H9 (cell line): ENCODE results near the gene RANGAP1. TPM values are rescaled to one million over a fixed set of nuclear protein-coding genes. Genes with fewer than 3 reads are reported as not detected.

Experiments used
- DNase-seq: peaks from one replicate; pipeline ENCODE4 v3.0.0-alpha.2; 2017
- H2AFZ ChIP-seq: one replicate; pipeline ENCODE4 v1.6.1; 2013; ENCODE audit warnings: mild to moderate bottlenecking, low read length, control low read depth, moderate library complexity
- H2AK5ac ChIP-seq: 2 replicates; pipeline ENCODE4 v1.6.1; 2013; ENCODE audit warnings: low read length, control low read depth, mixed read lengths; ENCODE audit not compliant: insufficient read length
- H2BK120ac ChIP-seq: one replicate; pipeline ENCODE4 v1.6.1; 2013; ENCODE audit warnings: low read depth, mild to moderate bottlenecking, low read length, control low read depth, inconsistent platforms; ENCODE audit not compliant: poor library complexity, severe bottlenecking
- H2BK12ac ChIP-seq: 2 replicates; pipeline ENCODE4 v1.6.1; 2013; ENCODE audit warnings: low read length, control low read depth, mixed read lengths, low read depth; ENCODE audit not compliant: insufficient read length
- H2BK15ac ChIP-seq: 2 replicates; pipeline ENCODE4 v1.6.1; 2013; ENCODE audit warnings: low read depth, low read length, control low read depth
- H2BK20ac ChIP-seq: one replicate; pipeline ENCODE4 v1.6.1; 2013; ENCODE audit warnings: low read depth, mild to moderate bottlenecking, low read length, control low read depth, inconsistent platforms; ENCODE audit not compliant: poor library complexity, severe bottlenecking
- H2BK5ac ChIP-seq: 2 replicates; pipeline ENCODE4 v1.6.1; 2013; ENCODE audit warnings: low read length, control low read depth, mixed read lengths; ENCODE audit not compliant: insufficient read length
- H3K14ac ChIP-seq: 2 replicates; pipeline ENCODE4 v1.6.1; 2013; ENCODE audit warnings: low read length, control low read depth; ENCODE audit not compliant: insufficient read depth
- H3K18ac ChIP-seq: 2 replicates; pipeline ENCODE4 v1.6.1; 2013; ENCODE audit warnings: low read depth, mild to moderate bottlenecking, mixed read lengths, low read length, control low read depth; ENCODE audit not compliant: insufficient read length
- H3K23ac ChIP-seq: 2 replicates; pipeline ENCODE4 v1.6.1; 2013; ENCODE audit warnings: low read length, control low read depth, mixed read lengths, low read depth; ENCODE audit not compliant: insufficient read length
- H3K23me2 ChIP-seq: 2 replicates; pipeline ENCODE4 v1.6.1; 2013; ENCODE audit warnings: low read depth, mild to moderate bottlenecking, mixed read lengths, low read length, control low read depth; ENCODE audit not compliant: insufficient read length, poor library complexity, severe bottlenecking
- H3K27ac ChIP-seq: 2 replicates; pipeline ENCODE4 v1.5.1; 2013; ENCODE audit warnings: low read length, control low read depth, mixed read lengths, low read depth; ENCODE audit not compliant: insufficient read length
- H3K27me3 ChIP-seq: 2 replicates; pipeline ENCODE4 v1.6.1; 2013; ENCODE audit warnings: low read length, control low read depth, inconsistent platforms; ENCODE audit not compliant: insufficient read depth
- H3K4ac ChIP-seq: 2 replicates; pipeline ENCODE4 v1.6.1; 2013; ENCODE audit warnings: low read depth, mild to moderate bottlenecking, control low read depth, inconsistent platforms, low read length, moderate library complexity
- H3K4me1 ChIP-seq: 2 replicates; pipeline ENCODE4 v1.6.1; 2013; ENCODE audit warnings: low read length, control low read depth, inconsistent platforms; ENCODE audit not compliant: insufficient read depth
- H3K4me2 ChIP-seq: 2 replicates; pipeline ENCODE4 v1.6.1; 2013; ENCODE audit warnings: low read length, control low read depth, mixed read lengths; ENCODE audit not compliant: insufficient read length, insufficient read depth
- H3K56ac ChIP-seq: 2 replicates; pipeline ENCODE4 v1.6.1; 2013; ENCODE audit warnings: low read depth, mild to moderate bottlenecking, mixed read lengths, low read length, control low read depth; ENCODE audit not compliant: insufficient read length
- H3K79me1 ChIP-seq: 2 replicates; pipeline ENCODE4 v1.6.1; 2013; ENCODE audit warnings: low read depth, mild to moderate bottlenecking, moderate library complexity, low read length, control low read depth, inconsistent platforms; ENCODE audit not compliant: insufficient read depth, poor library complexity, severe bottlenecking
- H3K79me2 ChIP-seq: 2 replicates; pipeline ENCODE4 v1.6.1; 2013; ENCODE audit warnings: low read length, control low read depth, inconsistent platforms; ENCODE audit not compliant: insufficient read depth
- H3K9ac ChIP-seq: 2 replicates; pipeline ENCODE4 v1.6.1; 2013; ENCODE audit warnings: low read length, control low read depth, mixed read lengths; ENCODE audit not compliant: insufficient read length; ENCODE audit errors: extremely low read depth
- H3K9me3 ChIP-seq: one replicate; pipeline ENCODE4 v1.6.1; 2013; ENCODE audit warnings: low read depth, low read length, inconsistent platforms; ENCODE audit not compliant: control insufficient read depth
- H3T11ph ChIP-seq: one replicate; pipeline ENCODE4 v1.6.1; 2013; ENCODE audit warnings: mild to moderate bottlenecking, low read length, control low read depth, inconsistent platforms
- H4K20me1 ChIP-seq: one replicate; pipeline ENCODE4 v1.6.1; 2013; ENCODE audit not compliant: control insufficient read depth, insufficient read length, insufficient read depth
- H4K5ac ChIP-seq: 2 replicates; pipeline ENCODE4 v1.6.1; 2013; ENCODE audit warnings: low read depth, mild to moderate bottlenecking, mixed read lengths, low read length, control low read depth; ENCODE audit not compliant: insufficient read length
- H4K8ac ChIP-seq: replicated peaks from 2 replicates; pipeline ENCODE4 v1.6.1; 2013; ENCODE audit warnings: low read length, control low read depth, mixed read lengths, low read depth; ENCODE audit not compliant: insufficient read length
- H4K91ac ChIP-seq: 2 replicates; pipeline ENCODE4 v1.6.1; 2013; ENCODE audit warnings: low read depth, mild to moderate bottlenecking, moderate library complexity, mixed read lengths, low read length, control low read depth; ENCODE audit not compliant: insufficient read length
- H3K27ac Mint-ChIP-seq, 3 experiments: 2 replicates in 2 of 3; 3 replicates in 1 of 3; pipeline ENCODE4 v1.8.0; 2020 to 2021; ENCODE audit warnings: mixed read lengths in 3 of 3, mild to moderate bottlenecking in 1 of 3, moderate library complexity in 1 of 3
- H3K27me3 Mint-ChIP-seq: 2 replicates; pipeline ENCODE4 v1.8.0; 2021; ENCODE audit warnings: low read depth, mild to moderate bottlenecking, moderate library complexity, mixed read lengths
- H3K36me3 Mint-ChIP-seq, 3 experiments: 2 replicates in 2 of 3; 3 replicates in 1 of 3; pipeline ENCODE4 v1.8.0; 2020 to 2021; ENCODE audit warnings: low read depth in 3 of 3, mixed read lengths in 3 of 3; ENCODE audit not compliant: insufficient read depth in 1 of 3
- H3K4me1 Mint-ChIP-seq, 2 experiments: 2 replicates each; pipeline ENCODE4 v1.8.0; 2020; ENCODE audit warnings: mixed read lengths in 2 of 2
- H3K4me3 Mint-ChIP-seq, 2 experiments: 2 replicates in 1 of 2; 3 replicates in 1 of 2; pipeline ENCODE4 v1.8.0; 2020 to 2021; ENCODE audit warnings: mild to moderate bottlenecking in 2 of 2, mixed read lengths in 2 of 2, moderate library complexity in 1 of 2
- H3K9me3 Mint-ChIP-seq, 2 experiments: 2 replicates in 1 of 2; 3 replicates in 1 of 2; pipeline ENCODE4 v1.8.0; 2020; ENCODE audit warnings: mild to moderate bottlenecking in 2 of 2, mixed read lengths in 2 of 2, moderate library complexity in 1 of 2
- CTCF ChIP-seq: fragments of 200-600 bp; sonication (generic); conservative IDR thresholded peaks from 3 replicates; pipeline ENCODE4 v1.8.0; 2021; ENCODE audit warnings: antibody characterized with exemption, mild to moderate bottlenecking
- WGBS: extraction: QIAGEN DNeasy Blood & Tissue Kit; methylation state at CpG from one replicate; pipeline ENCODE4 v1.1.7; 2013; ENCODE audit warnings: missing lambda C conversion rate, low lambda C conversion rate, mixed read lengths; ENCODE audit not compliant: insufficient read length; ENCODE audit errors: extremely low coverage; 5-methylcytosine and 5-hydroxymethylcytosine counted together
- total RNA-seq: library from RNA; stranded (reverse); gene quantifications from 2 replicates; pipeline ENCODE4 v1.2.1, GENCODE V29; 2021

RANGAP1 gene
- total RNA-seq, 1 experiment from 2014 or later: 130 TPM

GRCh38 chr22:41203118-41203517 is 82.9 kb downstream of the RANGAP1 start:
- Mint-ChIP-seq H3K27ac (no peak overlapping the region), H3K4me3 (no peak overlapping the region), H3K9me3 (no peaks in the 10 kb centered on the region; a peak in 2 of 5 replicates), H3K27me3 (peaks cover 39% of the 10 kb centered on the region), H3K36me3 (0 out of 7 replicates have a peak, but pooled peaks cover 0 to 2% (median 0%) of the 10 kb centered on the region in 3 experiments), H3K4me1 (peaks cover 5 to 19% of the 10 kb centered on the region in 2 experiments)
- no peak overlapping the region for H3T11ph ChIP-seq
- H3K4ac ChIP-seq: no peak overlapping the region
- H2BK5ac ChIP-seq: no peak overlapping the region
- no peak overlapping the region for H3K4me2 ChIP-seq
- H3K4me1 ChIP-seq: no peaks in the 10 kb centered on the region
- H4K5ac ChIP-seq: no peak overlapping the region
- H3K23me2 ChIP-seq: peaks cover 11% of the 10 kb centered on the region
- no peaks in the 10 kb centered on the region for H3K9me3 ChIP-seq
- H3K79me1 ChIP-seq: no peaks in the 10 kb centered on the region
- no peak overlapping the region for H2BK120ac ChIP-seq
- H3K9ac ChIP-seq: no peak overlapping the region
- no peak for TF ChIP-seq CTCF
- no peak overlapping the region for H3K27ac ChIP-seq
- H3K56ac ChIP-seq: no peak overlapping the region
- no CpG with 5 or more reads among the region's 2 CpGs for WGBS
- H3K23ac ChIP-seq: no peak overlapping the region
- no peak overlapping the region for H3K14ac ChIP-seq
- H2BK15ac ChIP-seq: no peak overlapping the region
- H2AFZ ChIP-seq: no peak overlapping the region
- no peak overlapping the region for H2AK5ac ChIP-seq
- DNase-seq: no peak
- no peak overlapping the region for H4K8ac ChIP-seq
- H2BK12ac ChIP-seq: no peak overlapping the region
- no peaks in the 10 kb centered on the region; the same call in 1 of the 2 replicates for H3K79me2 ChIP-seq
- H4K20me1 ChIP-seq: no peaks in the 10 kb centered on the region
- H3K18ac ChIP-seq: no peak overlapping the region
- H4K91ac ChIP-seq: no peak overlapping the region
- no peak overlapping the region for H2BK20ac ChIP-seq
- no peaks in the 10 kb centered on the region; the same call in 1 of the 2 replicates for H3K27me3 ChIP-seq
